K562 (cell line): Measurements from ENCODE around the gene SLC37A3. TPM values are rescaled to one million over a fixed set of nuclear protein-coding genes. Genes with fewer than 3 reads are reported as not detected.
A peak's percentile ranks its signal among the peaks of the same experiment; 100 is the strongest.

Source experiments
- ARHGAP35 ChIP-seq: fragments of 450-650 bp; IDR thresholded peaks from 2 replicates; pipeline ENCODE4 v1.6.1; 2018; ENCODE audit not compliant: partially characterized antibody
- EWSR1 ChIP-seq: fragments of 450-650 bp; IDR thresholded peaks from 2 replicates; pipeline ENCODE4 v1.6.1; 2018; ENCODE audit warnings: borderline replicate concordance, mild to moderate bottlenecking, low read depth, moderate library complexity; ENCODE audit not compliant: partially characterized antibody
- GABPB1 ChIP-seq: sonication (generic); formaldehyde crosslinking; IDR thresholded peaks from 2 replicates; pipeline ENCODE4 v1.8.0; 2022; ENCODE audit warnings: mild to moderate bottlenecking, missing genetic modification reagents
- KDM1A ChIP-seq, 2 experiments: fragments of 450-650 bp; IDR thresholded peaks; 2 replicates each; pipeline ENCODE4 v1.6.1; 2016; ENCODE audit warnings: mild to moderate bottlenecking in 2 of 2
- PRPF4 ChIP-seq: fragments of 200-400 bp; formaldehyde crosslinking; IDR thresholded peaks from one replicate; pipeline ENCODE4 v1.6.1; 2017; ENCODE audit warnings: low read length, low read depth, mild to moderate bottlenecking; ENCODE audit not compliant: insufficient read depth, poor library complexity, severe bottlenecking
- PTRF ChIP-seq: fragments of 450-650 bp; IDR thresholded peaks from 2 replicates; pipeline ENCODE4 v1.6.1; 2016; ENCODE audit warnings: mild to moderate bottlenecking, missing genetic modification characterization, missing compliant biosample characterization
- SAP30 ChIP-seq: fragments of 200-600 bp; sonication (generic); IDR thresholded peaks from 2 replicates; pipeline ENCODE4 v1.6.1; 2012; ENCODE audit warnings: borderline replicate concordance, low read depth, mild to moderate bottlenecking, moderate library complexity, low read length, control low read depth, inconsistent platforms; ENCODE audit not compliant: insufficient read depth, poor library complexity, severe bottlenecking
- ZNF121 ChIP-seq: sonication (generic); formaldehyde crosslinking; conservative IDR thresholded peaks from 2 replicates; pipeline ENCODE4 v1.8.0; 2022; ENCODE audit warnings: missing genetic modification reagents
- ZNF282 ChIP-seq: sonication (generic); formaldehyde crosslinking; IDR thresholded peaks from 2 replicates; pipeline ENCODE4 v1.8.1; 2023; ENCODE audit warnings: missing genetic modification reagents
- ZSCAN29 ChIP-seq: fragments of 450-650 bp; IDR thresholded peaks from 2 replicates; pipeline ENCODE4 v1.6.1; 2017
- polyA plus RNA-seq, 8 experiments: library from polyadenylated mRNA; depleted of rRNA in 4 of 8; stranded (reverse) in 5 of 8; unstranded in 3 of 8; fragments of >200 nt; fragmentation: Nextera tagmentation in 2 of 8; fragmentation: Illumina TruSeq in 1 of 8; extraction: Ambion mirVana in 2 of 8; extraction: Trizol in 1 of 8; gene quantifications; 2 replicates each; pipeline versions ENCODE4 v1.2.1 to v1.2.3, GENCODE V29; 2011 to 2014; ENCODE audit warnings: inconsistent platforms in 1 of 8, missing spikeins in 1 of 8
- total RNA-seq, 7 experiments: library from RNA; depleted of rRNA in 6 of 7; stranded (reverse); fragments of >200 nt in 6 of 7; fragmentation: Illumina TruSeq in 2 of 7; extraction: Trizol in 2 of 7; gene quantifications; 2 replicates each; pipeline versions ENCODE4 v1.2.1 to v1.2.3, GENCODE V29; 2011 to 2021; ENCODE audit warnings: low replicate concordance in 1 of 7
- TF ChIP-seq, protein P1 (sequence below): sonication (generic); formaldehyde crosslinking; IDR thresholded peaks from 2 replicates; pipeline ENCODE4 v1.8.0; 2023; ENCODE audit warnings: mild to moderate bottlenecking, missing genetic modification reagents
- TF ChIP-seq, protein P2 (sequence below), 2 experiments: fragments of 450-650 bp in 1 of 2; sonication (generic) in 1 of 2; formaldehyde crosslinking in 1 of 2; IDR thresholded peaks; 2 replicates each; pipeline versions ENCODE4 v1.7.1 to v1.9.0; 2016 to 2022; ENCODE audit warnings: inconsistent platforms in 1 of 2, mild to moderate bottlenecking in 1 of 2, missing genetic modification reagents in 1 of 2

SLC37A3 gene
- total and polyA plus RNA-seq, 9 of the 15 experiments (the other 6 are each of a cell fraction or from before 2014, with no cell fraction given), result 11.7 to 59.1 (median 26.8) TPM

GRCh38 chr7:140397784-140398750 lies at the start of gene SLC37A3 (continued):
- TF ChIP-seq, protein P1, sequence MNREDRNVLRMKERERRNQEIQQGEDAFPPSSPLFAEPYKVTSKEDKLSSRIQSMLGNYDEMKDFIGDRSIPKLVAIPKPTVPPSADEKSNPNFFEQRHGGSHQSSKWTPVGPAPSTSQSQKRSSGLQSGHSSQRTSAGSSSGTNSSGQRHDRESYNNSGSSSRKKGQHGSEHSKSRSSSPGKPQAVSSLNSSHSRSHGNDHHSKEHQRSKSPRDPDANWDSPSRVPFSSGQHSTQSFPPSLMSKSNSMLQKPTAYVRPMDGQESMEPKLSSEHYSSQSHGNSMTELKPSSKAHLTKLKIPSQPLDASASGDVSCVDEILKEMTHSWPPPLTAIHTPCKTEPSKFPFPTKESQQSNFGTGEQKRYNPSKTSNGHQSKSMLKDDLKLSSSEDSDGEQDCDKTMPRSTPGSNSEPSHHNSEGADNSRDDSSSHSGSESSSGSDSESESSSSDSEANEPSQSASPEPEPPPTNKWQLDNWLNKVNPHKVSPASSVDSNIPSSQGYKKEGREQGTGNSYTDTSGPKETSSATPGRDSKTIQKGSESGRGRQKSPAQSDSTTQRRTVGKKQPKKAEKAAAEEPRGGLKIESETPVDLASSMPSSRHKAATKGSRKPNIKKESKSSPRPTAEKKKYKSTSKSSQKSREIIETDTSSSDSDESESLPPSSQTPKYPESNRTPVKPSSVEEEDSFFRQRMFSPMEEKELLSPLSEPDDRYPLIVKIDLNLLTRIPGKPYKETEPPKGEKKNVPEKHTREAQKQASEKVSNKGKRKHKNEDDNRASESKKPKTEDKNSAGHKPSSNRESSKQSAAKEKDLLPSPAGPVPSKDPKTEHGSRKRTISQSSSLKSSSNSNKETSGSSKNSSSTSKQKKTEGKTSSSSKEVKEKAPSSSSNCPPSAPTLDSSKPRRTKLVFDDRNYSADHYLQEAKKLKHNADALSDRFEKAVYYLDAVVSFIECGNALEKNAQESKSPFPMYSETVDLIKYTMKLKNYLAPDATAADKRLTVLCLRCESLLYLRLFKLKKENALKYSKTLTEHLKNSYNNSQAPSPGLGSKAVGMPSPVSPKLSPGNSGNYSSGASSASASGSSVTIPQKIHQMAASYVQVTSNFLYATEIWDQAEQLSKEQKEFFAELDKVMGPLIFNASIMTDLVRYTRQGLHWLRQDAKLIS (CRISPR knock-in tag), result no peak
- TF ChIP-seq ARHGAP35 (no peak), ZNF282 (CRISPR knock-in tag) (no peak), KDM1A (IDR thresholded peaks at IDR 0.05) (no peak), ZNF121 (CRISPR knock-in tag) (no peak), ZSCAN29 (peak; percentile 11; the same call in 1 of the 2 replicates), SAP30 (peak; percentile 87), PTRF (tag) (no peak), PRPF4 (no peak), GABPB1 (CRISPR knock-in tag) (peak; percentile 94), EWSR1 (no peak)
- TF ChIP-seq, protein P2, sequence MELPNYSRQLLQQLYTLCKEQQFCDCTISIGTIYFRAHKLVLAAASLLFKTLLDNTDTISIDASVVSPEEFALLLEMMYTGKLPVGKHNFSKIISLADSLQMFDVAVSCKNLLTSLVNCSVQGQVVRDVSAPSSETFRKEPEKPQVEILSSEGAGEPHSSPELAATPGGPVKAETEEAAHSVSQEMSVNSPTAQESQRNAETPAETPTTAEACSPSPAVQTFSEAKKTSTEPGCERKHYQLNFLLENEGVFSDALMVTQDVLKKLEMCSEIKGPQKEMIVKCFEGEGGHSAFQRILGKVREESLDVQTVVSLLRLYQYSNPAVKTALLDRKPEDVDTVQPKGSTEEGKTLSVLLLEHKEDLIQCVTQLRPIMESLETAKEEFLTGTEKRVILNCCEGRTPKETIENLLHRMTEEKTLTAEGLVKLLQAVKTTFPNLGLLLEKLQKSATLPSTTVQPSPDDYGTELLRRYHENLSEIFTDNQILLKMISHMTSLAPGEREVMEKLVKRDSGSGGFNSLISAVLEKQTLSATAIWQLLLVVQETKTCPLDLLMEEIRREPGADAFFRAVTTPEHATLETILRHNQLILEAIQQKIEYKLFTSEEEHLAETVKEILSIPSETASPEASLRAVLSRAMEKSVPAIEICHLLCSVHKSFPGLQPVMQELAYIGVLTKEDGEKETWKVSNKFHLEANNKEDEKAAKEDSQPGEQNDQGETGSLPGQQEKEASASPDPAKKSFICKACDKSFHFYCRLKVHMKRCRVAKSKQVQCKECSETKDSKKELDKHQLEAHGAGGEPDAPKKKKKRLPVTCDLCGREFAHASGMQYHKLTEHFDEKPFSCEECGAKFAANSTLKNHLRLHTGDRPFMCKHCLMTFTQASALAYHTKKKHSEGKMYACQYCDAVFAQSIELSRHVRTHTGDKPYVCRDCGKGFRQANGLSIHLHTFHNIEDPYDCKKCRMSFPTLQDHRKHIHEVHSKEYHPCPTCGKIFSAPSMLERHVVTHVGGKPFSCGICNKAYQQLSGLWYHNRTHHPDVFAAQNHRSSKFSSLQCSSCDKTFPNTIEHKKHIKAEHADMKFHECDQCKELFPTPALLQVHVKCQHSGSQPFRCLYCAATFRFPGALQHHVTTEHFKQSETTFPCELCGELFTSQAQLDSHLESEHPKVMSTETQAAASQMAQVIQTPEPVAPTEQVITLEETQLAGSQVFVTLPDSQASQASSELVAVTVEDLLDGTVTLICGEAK (IDR thresholded peaks at IDR 0.05), result peak; percentile 80
- TF ChIP-seq, protein P2 (CRISPR knock-in tag; IDR thresholded peaks at IDR 0.05), result no peak
